OCI-LY1 (cell line): ENCODE measurements around the gene PNMA8B.

Source experiments
- H2AFZ ChIP-seq: fragments of 200-600 bp; sonication (generic), shearing (Covaris generic); 2 replicates; pipeline ENCODE4 v1.6.0; 2014; ENCODE audit warnings: antibody characterized with exemption, mild to moderate bottlenecking, low read length
- H3F3A ChIP-seq: fragments of 200-600 bp; sonication (generic), shearing (Covaris generic); 2 replicates; pipeline ENCODE4 v1.6.0; 2014; ENCODE audit warnings: mild to moderate bottlenecking, antibody characterized with exemption, low read length, moderate library complexity; ENCODE audit not compliant: insufficient read depth
- H3K27ac ChIP-seq: fragments of 200-600 bp; sonication (generic); 2 replicates; pipeline ENCODE4 v1.5.1; 2014; ENCODE audit warnings: low read length, mixed run types, mild to moderate bottlenecking, low read depth; ENCODE audit not compliant: poor library complexity, severe bottlenecking
- H3K27me3 ChIP-seq: fragments of 200-600 bp; sonication (generic); 2 replicates; pipeline ENCODE4 v1.6.0; 2014; ENCODE audit warnings: antibody characterized with exemption, mild to moderate bottlenecking, low read length, moderate library complexity; ENCODE audit not compliant: insufficient read depth
- H3K36me3 ChIP-seq: fragments of 200-600 bp; sonication (generic); 2 replicates; pipeline ENCODE4 v1.6.1; 2014; ENCODE audit warnings: mild to moderate bottlenecking, antibody characterized with exemption, low read length, moderate library complexity, mixed read lengths; ENCODE audit not compliant: insufficient read depth
- H3K4me1 ChIP-seq: fragments of 200-600 bp; sonication (generic); 2 replicates; pipeline ENCODE4 v1.5.1; 2014; ENCODE audit warnings: mild to moderate bottlenecking, low read length, moderate library complexity; ENCODE audit not compliant: insufficient read depth, severe bottlenecking
- H3K4me2 ChIP-seq: fragments of 200-600 bp; sonication (generic), shearing (Covaris generic); 2 replicates; pipeline ENCODE4 v1.6.1; 2014; ENCODE audit warnings: low read length
- H3K4me3 ChIP-seq: fragments of 200-600 bp; sonication (generic); 2 replicates; pipeline ENCODE4 v1.5.1; 2014; ENCODE audit warnings: low read length, low read depth, mild to moderate bottlenecking, mixed read lengths; ENCODE audit not compliant: poor library complexity, severe bottlenecking
- H3K79me2 ChIP-seq: fragments of 200-600 bp; shearing (Covaris generic); 2 replicates; pipeline ENCODE4 v1.6.1; 2016; ENCODE audit warnings: mixed run types, low read length, mixed read lengths; ENCODE audit not compliant: insufficient read depth
- H3K9ac ChIP-seq: fragments of 200-600 bp; sonication (generic), shearing (Covaris generic); 2 replicates; pipeline ENCODE4 v1.6.1; 2014; ENCODE audit warnings: mild to moderate bottlenecking, low read length, mixed read lengths
- H3K9me2 ChIP-seq: fragments of 200-600 bp; sonication (generic), shearing (Covaris generic); 2 replicates; pipeline ENCODE4 v1.6.1; 2014; ENCODE audit warnings: low read depth, mild to moderate bottlenecking, low read length, mixed read lengths
- H3K9me3 ChIP-seq: fragments of 200-600 bp; shearing (Covaris generic); 2 replicates; pipeline ENCODE4 v1.6.1; 2014; ENCODE audit warnings: low read length, mixed read lengths
- H4K20me1 ChIP-seq: fragments of 200-600 bp; sonication (generic), shearing (Covaris generic); 2 replicates; pipeline ENCODE4 v1.6.0; 2016; ENCODE audit warnings: mild to moderate bottlenecking, low read length; ENCODE audit not compliant: insufficient read depth
- CTCF ChIP-seq: fragments of 200-600 bp; sonication (generic), shearing (Covaris generic); IDR thresholded peaks from 2 replicates; pipeline ENCODE4 v1.5.1; 2017; ENCODE audit warnings: mild to moderate bottlenecking, antibody characterized with exemption, low read length, moderate library complexity, mixed read lengths
- EZH2 ChIP-seq: fragments of 200-600 bp; sonication (generic), shearing (Covaris generic); IDR thresholded peaks from 2 replicates; pipeline ENCODE4 v1.8.0; 2017; ENCODE audit warnings: borderline replicate concordance, mixed run types, mild to moderate bottlenecking, antibody characterized with exemption, low read length, moderate library complexity, mixed read lengths

The PNMA8B gene

GRCh38 chr19:46481947-46482346, 13.7 kb downstream of the PNMA8B start:
- Histone ChIP-seq H3K27ac (no peak overlapping the region), H3K9me3 (no peaks in the 10 kb centered on the region), H3K4me2 (no peak overlapping the region), H3K27me3 (0 out of 2 replicates have a peak, but pooled peaks cover 9% of the 10 kb centered on the region), H3K4me3 (no peak overlapping the region), H2AFZ (no peak overlapping the region), H3F3A (no peaks in the 10 kb centered on the region), H3K9me2 (no peaks in the 10 kb centered on the region), H4K20me1 (no peaks in the 10 kb centered on the region), H3K79me2 (no peaks in the 10 kb centered on the region), H3K9ac (no peak overlapping the region), H3K36me3 (no peaks in the 10 kb centered on the region), H3K4me1 (no peaks in the 10 kb centered on the region)
- TF ChIP-seq CTCF = no peak
- TF ChIP-seq EZH2 = no peak

- no peak overlapping the region for H3K4me3 ChIP-seq
- H3K4me1 ChIP-seq = no peaks in the 10 kb centered on the region
- H3F3A ChIP-seq = no peaks in the 10 kb centered on the region
- H3K9ac ChIP-seq = no peak overlapping the region
- H3K9me3 ChIP-seq = no peaks in the 10 kb centered on the region
- no peaks in the 10 kb centered on the region for H3K36me3 ChIP-seq
- H3K79me2 ChIP-seq = no peaks in the 10 kb centered on the region
- no peak overlapping the region for H2AFZ ChIP-seq
- H4K20me1 ChIP-seq = no peaks in the 10 kb centered on the region
- H3K9me2 ChIP-seq = no peaks in the 10 kb centered on the region
- H3K27ac ChIP-seq = no peak overlapping the region
- no peak overlapping the region for H3K4me2 ChIP-seq
- TF ChIP-seq EZH2 = no peak
- TF ChIP-seq CTCF = no peak
- 0 out of 2 replicates have a peak, but pooled peaks cover 9% of the 10 kb centered on the region for H3K27me3 ChIP-seq
Measured at GRCh38 chr19:46481223-46481848, 14.3 kb downstream of the PNMA8B start.

GRCh38 chr19:46480415-46480814, 15.3 kb downstream of the PNMA8B start:
- Histone ChIP-seq H3K9ac (no peak overlapping the region), H3K9me2 (no peaks in the 10 kb centered on the region), H3K79me2 (no peaks in the 10 kb centered on the region), H3F3A (no peaks in the 10 kb centered on the region), H3K36me3 (no peaks in the 10 kb centered on the region), H4K20me1 (no peaks in the 10 kb centered on the region), H3K9me3 (no peaks in the 10 kb centered on the region), H3K27me3 (0 out of 2 replicates have a peak, but pooled peaks cover 9% of the 10 kb centered on the region), H2AFZ (no peak overlapping the region), H3K4me3 (no peak overlapping the region), H3K4me2 (no peak overlapping the region), H3K27ac (no peak overlapping the region), H3K4me1 (no peaks in the 10 kb centered on the region)
- TF ChIP-seq EZH2 = no peak

GRCh38 chr19:46478356-46478986, 17.2 kb downstream of the PNMA8B start:
- H3K9me3 ChIP-seq = no peaks in the 10 kb centered on the region
- no peak overlapping the region for H3K9ac ChIP-seq
- H2AFZ ChIP-seq = no peak overlapping the region
- H4K20me1 ChIP-seq = no peaks in the 10 kb centered on the region
- TF ChIP-seq EZH2 (no peak), CTCF (no peak)
- peaks cover 10% of the 10 kb centered on the region; the same call in 1 of the 2 replicates for H3K27me3 ChIP-seq
- H3K9me2 ChIP-seq = no peaks in the 10 kb centered on the region
- no peaks in the 10 kb centered on the region for H3K36me3 ChIP-seq
- no peak overlapping the region for H3K4me3 ChIP-seq
- H3K4me2 ChIP-seq = no peak overlapping the region
- no peaks in the 10 kb centered on the region for H3F3A ChIP-seq
- no peaks in the 10 kb centered on the region for H3K79me2 ChIP-seq
- no peaks in the 10 kb centered on the region for H3K4me1 ChIP-seq
- H3K27ac ChIP-seq = no peak overlapping the region
